Stimulated activated CD8-positive, alpha-beta memory T cell treated with anti-CD3 and anti-CD28 coated beads, Interleukin-15, amount 100 ng/mL, for 48 hours (primary cell): ENCODE data around the gene C8A.

Experiments
- DNase-seq, 2 donors: peaks; one replicate each; pipeline ENCODE4 v3.0.0-alpha.2; 2020; ENCODE audit warnings: low read depth in 2 of 2

The C8A gene

DNA sequence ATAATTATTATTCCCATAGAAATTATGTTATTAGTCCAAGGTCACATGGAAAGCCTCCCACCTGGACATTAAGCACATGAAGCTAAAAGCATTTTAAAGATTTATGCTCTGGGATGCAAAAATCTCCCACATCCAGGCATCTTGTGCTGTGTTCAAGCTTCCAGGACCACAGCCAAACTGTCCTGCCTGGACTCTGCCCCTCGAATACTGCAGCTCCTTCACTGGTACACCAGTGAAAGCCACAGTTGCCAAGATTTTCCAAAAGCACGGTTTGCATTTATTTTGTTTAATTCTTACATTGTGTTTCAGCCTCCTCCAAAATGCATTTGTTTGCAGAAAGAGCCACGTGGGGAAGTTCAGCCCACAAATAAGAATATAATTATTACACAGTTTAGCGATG is 72.6 kb downstream of the C8A start:
- no peak for DNase-seq

DNA sequence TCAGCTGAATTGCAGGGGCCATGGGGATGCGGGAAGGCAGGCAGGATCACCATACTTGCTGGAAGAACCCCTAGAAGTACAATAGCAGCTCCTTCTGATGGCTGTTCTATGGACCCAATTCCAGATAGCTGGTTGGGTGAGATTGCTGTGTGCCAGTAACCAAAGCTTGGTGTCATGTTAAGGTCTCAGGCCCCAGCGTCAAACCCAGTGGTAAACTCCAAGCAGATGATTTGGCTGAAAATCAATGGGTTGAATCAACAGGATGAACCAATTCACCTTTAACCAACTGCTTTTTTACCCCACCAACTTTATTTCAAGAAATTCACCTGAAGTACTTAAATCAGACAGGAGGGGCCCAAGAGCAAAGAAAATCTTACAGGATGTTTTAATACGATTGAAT is 73.4 kb downstream of the C8A start:
- DNase-seq: no peak

DNA sequence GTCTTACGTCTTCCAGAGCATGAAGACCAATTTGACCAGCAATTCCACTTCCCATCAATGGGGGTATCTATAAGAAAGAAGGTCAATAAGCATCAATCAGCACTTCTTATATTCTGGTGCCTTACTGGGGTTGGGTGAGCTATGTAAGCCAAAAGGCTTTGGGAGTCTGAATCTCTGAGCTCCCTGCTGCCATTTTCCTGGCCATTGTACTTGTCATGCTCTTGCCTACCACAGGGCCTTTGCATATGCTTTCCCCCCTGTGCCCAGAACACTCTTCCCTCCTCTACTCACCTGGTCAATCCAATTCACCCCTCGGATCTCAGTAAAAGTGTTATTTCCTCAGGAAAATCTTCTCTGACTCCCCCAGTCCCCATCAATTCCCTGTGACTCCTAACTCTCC is 74.9 kb downstream of the C8A start:
- no peak for DNase-seq

DNA sequence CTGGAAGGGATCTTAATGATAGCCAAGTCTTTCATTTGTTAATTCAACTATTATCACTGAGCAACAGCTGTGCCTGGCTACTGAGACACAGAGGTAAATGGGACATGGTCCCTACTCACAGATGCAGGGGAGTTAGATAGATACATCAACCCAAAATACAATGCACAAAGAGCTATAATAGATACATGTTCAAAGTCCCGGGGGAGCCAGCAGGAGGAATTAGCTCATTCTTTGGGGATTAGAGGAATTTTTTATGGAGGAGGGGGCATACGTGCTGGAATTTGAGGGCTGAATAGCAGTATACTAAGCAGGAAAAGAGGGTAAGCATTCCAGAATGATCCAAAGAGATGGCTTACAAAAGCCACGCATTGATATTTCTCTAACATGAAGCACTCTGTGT is 76.6 kb downstream of the C8A start:
- DNase-seq: no peak

DNA sequence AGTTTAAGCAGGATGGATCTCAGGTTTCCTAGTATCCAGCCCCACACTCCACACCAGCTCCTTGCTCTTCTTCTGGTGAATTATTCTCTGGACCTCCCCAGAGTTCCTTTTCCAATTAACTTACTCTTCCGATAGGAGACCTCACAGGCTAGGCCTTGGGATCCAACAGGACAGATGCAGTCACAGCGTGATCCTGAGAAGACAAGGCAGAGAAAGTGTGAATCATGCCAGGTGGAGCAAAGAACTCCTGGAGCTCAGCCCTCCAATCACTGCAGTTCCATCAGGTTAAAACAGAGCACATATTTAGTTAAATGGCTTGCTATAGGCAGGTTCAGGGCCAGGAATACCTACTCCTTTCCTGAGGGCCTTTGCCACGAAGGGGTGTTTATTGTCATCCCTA is 77.1 kb downstream of the C8A start:
- no peak for DNase-seq

DNA sequence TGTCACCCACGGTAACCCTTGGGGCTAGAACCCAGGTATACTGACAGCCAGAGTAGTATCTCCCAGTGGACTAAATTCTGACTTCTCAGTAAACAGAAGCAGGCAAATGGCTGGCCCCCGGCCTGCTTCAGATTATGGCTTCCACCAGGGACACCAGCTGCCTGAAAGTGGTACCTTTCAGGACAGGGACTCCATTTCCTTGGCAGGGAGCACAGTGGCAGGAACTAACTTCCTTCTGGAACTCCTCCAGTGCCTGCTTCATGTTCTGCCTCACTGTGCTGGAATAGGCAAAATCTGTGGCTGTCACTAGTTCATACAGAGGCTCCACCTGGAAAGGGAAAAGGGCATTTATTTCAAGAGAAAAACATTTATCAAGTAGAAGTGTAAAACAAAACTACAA is 78.6 kb downstream of the C8A start:
- no peak for DNase-seq

DNA sequence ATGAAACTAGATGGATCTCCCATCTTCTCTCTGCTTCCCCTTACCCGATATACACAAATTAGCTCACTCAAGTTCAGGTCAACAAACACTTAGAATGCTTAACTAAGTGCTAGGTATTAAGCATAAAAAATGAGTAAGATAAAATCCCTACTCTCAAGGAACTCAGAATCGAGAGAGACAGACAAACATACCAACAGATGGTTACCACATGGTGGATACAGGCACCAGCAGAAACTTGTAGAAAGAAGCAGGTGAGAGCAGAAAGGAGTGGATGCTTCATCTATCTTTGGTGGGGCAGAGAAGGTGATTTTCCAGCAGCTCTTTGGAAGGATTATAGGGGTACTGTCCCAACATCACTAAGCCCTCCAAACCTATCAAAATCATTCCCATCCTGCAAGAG is 79.0 kb downstream of the C8A start:
- DNase-seq: no peak

DNA sequence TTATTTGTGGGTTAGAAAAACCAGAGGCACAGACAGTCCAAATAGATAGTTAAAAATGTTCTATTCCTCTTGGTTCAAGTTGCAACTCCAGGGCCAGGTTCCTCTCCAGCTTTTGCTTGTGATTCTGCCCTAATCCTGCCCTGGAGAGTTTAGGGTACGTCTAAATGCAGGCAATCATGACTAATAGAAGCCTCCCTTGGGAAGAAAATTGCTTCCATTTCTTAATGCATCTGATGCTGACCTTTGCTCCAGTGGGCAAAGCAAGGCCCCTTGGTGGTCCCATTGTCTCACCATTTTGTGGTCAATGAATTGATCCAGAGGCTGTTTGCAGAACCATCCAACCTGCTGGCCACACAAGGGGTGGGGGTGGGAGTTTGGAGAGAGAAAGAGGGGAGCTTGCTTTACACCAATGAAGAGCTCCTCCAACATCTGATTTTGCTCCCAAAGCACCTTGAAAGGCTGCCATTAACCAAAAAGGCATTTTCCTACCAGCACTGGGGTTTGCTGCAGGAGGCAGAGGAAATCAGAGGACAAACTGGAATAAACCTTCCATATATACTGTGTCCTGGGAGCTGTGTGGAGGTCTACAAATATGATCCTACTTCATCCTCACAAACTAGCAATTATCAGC is 79.9 kb downstream of the C8A start:
- no peak for DNase-seq

DNA sequence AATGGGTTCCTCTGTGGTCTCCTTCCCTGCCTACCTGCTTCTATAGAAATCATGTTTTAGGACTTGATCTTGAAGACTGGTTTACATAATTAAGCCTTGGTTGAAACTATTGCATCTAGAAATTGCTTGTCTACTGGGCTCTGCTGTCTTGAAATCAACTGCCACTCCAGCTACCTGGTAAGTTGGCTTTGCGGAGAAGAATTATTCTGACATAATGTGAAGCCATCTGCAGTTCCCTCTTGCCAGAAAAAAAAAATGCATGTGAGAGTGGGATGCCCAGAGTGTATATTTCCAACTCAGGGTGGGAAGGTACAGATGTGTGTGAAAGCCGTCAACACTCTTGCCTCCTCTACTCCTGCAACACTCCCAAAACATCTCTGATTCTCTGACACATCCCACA is 84.0 kb downstream of the C8A start:
- DNase-seq: no peak

DNA sequence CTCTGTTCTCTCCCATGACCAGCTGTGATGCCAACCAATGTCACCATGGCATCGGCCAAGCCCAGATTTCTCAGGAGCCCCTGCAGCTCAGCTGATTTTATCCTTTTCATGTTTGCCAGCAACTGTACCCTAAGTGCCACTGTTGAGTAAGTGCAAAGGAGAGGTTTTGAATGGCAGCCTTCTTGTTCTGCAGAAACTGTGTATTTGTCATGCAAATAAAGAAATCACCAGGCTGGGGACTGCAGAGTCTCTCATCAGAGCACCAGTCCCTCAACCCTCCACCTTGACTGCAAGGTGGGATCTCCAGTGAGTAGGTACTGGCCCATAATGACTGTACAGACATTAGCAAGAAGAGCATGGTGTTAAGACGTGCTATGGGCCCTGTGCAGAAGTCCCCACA is 84.6 kb downstream of the C8A start:
- DNase-seq: no peak

DNA sequence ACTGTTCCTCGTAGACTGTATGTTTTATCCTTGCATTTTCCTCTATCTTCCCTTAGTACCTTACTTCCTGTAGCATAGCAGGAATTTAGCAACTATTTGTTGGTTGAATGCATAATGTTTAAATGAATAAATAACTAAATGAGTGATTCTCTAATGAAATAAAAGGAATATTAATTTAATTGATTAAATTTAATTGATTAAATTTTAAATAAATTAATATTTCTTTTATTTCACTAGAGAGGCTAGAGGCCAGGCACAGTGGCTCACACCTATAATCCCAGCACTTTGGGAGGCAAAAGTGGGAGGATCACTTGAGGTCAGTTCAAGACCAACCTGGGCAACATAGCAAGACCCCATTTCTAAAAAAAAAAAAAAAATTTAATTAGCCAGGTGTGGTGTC is 85.4 kb downstream of the C8A start:
- no peak for DNase-seq

DNA sequence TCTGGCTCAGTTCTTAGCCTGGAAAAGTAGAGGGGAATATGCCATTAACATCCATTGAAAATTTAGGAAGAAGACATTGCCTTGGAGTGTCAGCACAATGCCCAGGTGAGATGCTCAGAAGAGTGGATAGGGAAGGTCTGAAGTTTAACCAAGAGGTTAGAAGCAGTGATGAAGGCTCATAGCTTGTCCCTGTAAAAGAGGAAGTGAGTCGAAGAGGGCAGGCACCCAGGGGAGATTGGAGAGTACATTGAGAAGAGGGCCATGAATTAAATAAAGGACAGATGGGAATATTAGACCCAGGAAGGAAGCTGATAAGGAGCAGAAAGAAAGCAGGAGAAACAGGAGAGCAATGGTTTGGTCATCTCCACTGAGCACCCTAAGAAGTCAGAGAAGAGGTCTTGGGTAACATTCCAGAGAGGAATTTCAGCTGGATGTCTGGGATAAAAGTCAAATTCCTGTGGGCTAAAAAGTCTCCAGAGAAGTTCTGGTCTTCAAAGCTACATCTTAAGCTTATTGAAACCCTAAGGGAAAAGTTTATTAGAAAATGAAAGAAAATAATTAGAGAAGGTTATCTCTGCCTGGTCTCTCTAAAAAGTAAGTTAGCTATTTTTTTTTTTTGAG is 93.9 kb downstream of the C8A start:
- no peak for DNase-seq

DNA sequence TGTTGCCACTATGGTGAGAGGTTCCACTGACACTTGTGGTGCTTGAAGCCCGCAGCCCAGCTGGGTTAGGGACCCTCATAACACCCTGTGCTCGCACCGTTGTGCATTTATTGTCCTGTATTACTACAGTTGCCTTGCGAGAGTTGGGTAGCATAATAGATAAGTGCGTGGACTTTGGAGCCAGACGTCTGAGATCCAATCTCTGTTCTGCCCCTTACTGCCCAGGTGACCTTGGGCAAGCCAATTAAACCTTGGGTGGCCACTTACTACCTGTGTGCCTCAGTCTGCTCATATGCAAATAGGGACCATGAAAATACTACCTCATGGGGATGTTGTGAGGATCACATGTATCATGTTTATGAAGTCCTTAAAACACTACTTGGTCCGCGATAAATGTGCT is 97.9 kb downstream of the C8A start:
- no peak for DNase-seq

DNA sequence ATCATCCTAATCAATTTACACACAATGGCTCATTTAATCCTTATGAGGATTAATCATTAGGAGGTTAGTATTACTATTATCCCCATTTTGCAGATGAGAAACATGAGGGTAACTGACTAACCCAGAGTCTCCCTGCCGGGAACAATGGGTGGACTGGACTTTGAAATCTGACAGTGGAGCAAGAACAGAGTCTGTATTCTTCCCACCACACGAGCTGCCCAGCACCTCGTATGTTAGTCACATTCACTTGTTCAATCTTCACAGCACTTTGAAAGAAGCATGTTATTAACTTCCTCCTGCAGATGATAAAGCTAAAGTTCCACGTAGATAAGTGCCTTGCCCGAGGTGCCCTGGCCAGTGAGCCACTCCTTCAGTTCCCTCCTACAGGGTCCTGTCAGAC is 98.8 kb downstream of the C8A start:
- no peak for DNase-seq

DNA sequence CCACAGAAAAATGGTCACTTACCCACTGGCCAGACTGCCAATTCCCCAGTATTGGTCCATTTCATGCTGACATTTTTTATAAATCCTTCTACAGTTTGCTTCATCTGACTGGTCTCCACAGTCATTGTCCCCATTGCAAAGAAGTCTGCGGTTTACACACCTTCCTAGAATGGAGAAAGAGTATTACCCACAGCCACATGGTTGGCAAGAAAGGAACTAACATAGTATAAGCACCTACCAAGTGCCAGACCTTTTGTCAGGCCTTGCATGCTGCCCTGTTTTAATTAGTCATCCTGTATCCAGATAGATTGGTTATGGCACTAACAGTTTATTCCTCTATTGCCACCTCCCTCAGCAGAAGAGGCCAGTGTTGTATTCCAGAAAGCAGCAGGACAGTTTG is 100.1 kb downstream of the C8A start:
- no peak for DNase-seq

DNA sequence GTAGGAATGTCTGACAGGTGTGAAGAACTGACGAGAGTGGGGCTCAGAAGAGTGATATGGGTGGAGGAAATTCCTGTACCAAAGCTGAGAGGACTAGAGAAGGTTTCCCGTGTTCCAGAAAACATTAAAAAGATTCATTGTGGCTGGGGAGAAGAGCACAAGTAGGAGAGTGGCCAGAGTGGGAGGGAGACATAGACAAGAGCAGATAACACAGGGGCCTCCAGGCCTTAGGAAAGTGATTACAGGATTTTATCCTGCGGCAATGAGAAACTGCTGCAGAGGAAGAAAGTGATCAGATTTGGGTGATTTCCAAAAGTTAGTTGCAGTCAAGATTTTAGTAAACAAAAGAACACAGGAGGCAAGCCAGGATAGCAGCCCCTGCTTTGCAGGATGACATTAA is 103.3 kb downstream of the C8A start:
- no peak for DNase-seq

DNA sequence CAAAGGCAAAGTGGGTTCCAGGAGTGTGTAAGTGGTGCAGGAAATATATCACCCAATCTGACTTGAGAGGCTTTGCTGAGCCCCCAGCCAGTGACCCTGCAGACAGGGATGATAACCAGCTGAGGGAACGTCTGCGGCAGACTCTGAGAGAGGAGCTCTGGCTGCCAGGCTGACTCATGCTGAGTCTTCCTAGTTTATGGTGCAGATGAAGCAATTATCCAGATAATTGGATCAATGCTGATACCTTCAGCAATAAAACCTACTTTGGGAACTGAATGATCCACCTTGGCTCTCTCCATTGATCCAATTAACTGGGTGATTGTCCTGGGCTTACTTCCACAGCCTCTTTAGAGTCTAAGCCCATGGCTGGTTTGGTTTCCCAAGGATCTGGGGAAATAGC is 103.9 kb downstream of the C8A start:
- no peak for DNase-seq

DNA sequence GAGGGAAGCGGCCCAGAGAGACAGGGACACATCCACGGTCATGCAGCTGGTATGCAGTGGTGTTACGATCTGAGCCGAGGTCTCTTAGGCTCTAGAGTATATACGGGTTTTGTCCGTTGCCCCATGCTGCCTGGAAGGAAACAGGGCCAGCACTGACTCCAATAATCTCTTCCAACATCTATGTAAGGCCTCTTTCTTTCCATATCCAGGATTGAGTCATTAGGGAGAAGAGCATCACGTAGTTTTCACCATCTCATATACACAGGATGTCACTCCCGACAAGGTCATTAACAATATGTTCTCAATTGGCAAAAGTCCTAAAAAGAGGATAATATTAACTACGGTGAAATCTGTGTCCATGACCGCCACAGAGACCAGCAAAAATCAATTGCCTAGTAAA is 106.8 kb downstream of the C8A start:
- DNase-seq: no peak

DNA sequence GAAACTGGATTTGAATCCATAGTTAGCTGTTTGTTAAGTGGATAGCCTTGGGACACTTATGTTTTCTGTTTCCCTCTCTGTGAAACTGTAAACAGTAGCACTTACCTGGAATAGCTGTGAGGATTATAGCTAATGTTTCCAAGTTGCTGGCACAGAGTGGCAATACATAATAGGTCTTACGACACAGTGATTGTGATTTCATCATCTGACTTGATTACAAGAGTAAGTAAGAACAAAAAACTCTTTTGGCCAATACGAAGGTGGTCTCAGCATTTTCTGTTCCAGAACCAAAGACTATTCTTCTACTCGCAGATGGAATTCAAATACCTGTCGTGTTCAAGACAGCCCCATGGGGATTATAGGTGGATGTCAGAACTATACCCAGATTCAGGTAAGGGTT is 109.1 kb downstream of the C8A start:
- no peak for DNase-seq

DNA sequence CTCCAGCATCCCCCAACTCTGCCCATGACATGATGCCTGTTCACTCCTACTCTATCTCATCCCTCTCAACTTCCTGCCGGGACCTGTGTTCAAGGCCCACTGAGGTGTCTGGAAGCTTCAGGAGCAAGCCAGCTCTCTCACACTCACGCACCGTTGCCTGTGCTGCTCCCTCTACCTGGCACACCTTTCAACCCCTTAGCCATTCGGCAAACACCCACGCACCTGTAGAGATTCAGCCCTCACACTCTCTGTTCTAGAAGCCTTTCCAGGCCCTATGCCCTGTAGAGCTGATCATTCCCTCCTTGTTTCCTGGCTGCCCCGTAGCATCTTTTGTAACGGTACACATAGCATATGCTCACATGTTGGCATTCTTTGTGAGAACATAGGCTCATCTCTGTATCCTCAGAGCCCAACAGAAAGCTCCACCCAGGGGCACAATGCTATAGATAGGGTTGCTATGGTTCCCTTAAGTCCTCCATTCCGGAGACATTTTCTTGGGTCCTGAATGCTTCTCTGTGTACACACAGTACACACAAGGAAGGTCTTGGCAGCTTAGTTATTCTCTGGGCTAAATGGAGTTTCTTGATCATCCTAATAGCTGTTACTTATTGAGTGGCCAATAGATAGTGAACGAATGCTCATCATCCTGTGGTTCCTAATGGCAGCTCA is 109.9 kb downstream of the C8A start:
- no peak for DNase-seq

DNA sequence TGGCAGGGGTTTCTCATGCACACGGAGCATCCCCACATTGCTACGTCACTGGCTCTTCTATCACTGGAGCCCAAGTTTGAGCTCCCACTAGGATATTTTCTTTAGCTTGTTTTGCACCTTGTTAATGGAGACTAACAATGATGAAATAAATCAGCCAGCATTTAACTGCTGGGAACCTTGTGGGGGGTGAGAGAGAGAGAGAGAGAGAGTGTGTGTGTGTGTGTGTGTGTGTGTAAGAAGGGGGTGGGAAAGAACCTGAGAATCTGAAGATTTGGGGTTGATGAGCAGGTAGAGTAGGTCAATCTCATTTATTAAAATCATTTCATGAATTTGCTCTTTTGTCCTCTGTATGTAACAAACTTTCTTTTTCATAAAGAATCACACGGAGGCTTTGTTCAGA is 110.6 kb downstream of the C8A start:
- no peak for DNase-seq

DNA sequence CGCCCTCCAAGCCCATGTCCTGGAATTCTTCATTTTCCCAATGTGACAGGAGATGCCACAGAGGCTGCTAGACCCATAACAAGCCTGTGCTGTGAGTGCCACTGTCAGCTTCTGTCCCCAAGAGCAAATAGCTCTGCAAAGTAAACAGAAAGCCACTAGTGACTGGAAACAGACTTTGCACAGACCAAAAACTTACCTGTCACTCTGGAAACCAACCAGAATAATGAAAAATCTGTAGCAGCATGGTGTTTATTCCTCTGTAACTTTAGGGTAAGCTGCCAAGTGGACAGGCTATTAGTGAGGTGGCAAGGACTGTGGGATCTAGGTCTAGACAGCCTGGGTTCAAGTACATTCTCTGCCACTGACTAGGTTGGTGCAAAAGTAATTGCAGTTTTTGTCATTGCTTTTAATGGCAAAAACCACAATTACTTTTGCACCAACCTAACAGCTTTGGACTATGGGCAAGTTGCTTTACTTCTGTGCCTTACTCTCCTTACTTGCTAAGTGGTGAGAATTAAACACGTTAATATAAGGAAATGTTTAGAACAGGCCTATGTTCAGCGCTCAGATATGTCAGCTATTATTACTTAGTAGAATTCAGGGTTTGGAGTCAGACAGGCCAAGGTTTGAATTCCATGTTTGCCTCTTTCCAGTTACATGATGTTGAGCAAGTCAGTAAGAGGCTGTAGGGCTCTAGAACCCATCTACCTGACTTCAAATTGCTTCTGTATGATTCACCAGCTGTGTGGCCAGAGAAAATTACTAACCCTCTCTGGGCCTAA is 111.5 kb downstream of the C8A start, which contains the start of gene C8B:
Gene C8B, minus strand, starts transcription at position 100 of the 782 bp plus-strand sequence. Its CDS starts 67 bp downstream, at position 33.
- no peak for DNase-seq

DNA sequence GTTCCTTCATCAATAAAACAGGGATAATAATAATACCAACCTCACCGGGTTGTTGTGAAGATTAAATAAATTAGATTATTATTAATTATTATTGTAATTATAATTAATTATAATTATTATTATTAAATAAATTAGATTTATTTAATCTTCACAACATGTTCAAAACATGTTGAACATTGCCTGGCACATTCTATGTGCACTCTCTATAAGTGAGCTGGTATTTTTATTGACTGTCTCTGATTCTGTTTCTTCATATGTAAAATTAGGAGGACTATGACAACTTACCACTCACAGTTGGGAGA is 112.1 kb downstream of the C8A start:
- DNase-seq: no peak
